Activated CD4-positive, CD25-positive, alpha-beta regulatory T cell (primary cell): ENCODE results near the gene SGCB.
"Not testable (repeated sequence)": the region's sequence is repeated elsewhere in the genome, so short reads cannot be mapped to it uniquely, and the experiment has no call there.

ENCODE experiments used
- DNase-seq, 4 experiments: peaks; one replicate each; lab custom pipeline; 2025; lab: John Stamatoyannopoulos, UW

SGCB gene

GRCh38 chr4:52038103-52038912, at the start of gene SGCB:
Gene SGCB (minus strand): TSS chr4:52038299. CDS start chr4:52038259, 40 bp downstream.
- peak; percentile 43 to 46 (median 44) for DNase-seq

- DNase-seq = not testable (repeated sequence)
Observed at GRCh38 chr4:52086425-52086824, 48.3 kb upstream of the SGCB start.

GRCh38 chr4:52081216-52081615, 43.1 kb upstream of the SGCB start:
- DNase-seq = no peak

- DNase-seq = no peak
Observed at GRCh38 chr4:52079659-52080058, 41.6 kb upstream of the SGCB start.

GRCh38 chr4:52076731-52077130, 38.6 kb upstream of the SGCB start:
- DNase-seq = no peak

GRCh38 chr4:52071791-52072546, 33.9 kb upstream of the SGCB start:
- DNase-seq = no peak

GRCh38 chr4:52069571-52069970, 31.5 kb upstream of the SGCB start:
- no peak for DNase-seq

GRCh38 chr4:52059372-52059771, 21.3 kb upstream of the SGCB start:
- DNase-seq = no peak

- no peak for DNase-seq
Observed at GRCh38 chr4:52058275-52058674, 20.2 kb upstream of the SGCB start.

GRCh38 chr4:52057196-52057595, 19.1 kb upstream of the SGCB start:
- DNase-seq = no peak

GRCh38 chr4:52054254-52054653, 16.2 kb upstream of the SGCB start:
- no peak for DNase-seq

GRCh38 chr4:52052475-52052780, 14.3 kb upstream of the SGCB start:
- no peak for DNase-seq

- DNase-seq = no peak
Observed at GRCh38 chr4:52051615-52052474, 13.7 kb upstream of the SGCB start.

GRCh38 chr4:52051213-52051614, 13.1 kb upstream of the SGCB start, which contains the start of gene SPATA18:
Gene SPATA18 (plus strand): TSS chr4:52051304. CDS start chr4:52051705, 401 bp downstream.
- no peak for DNase-seq

GRCh38 chr4:52049266-52049665, 11.2 kb upstream of the SGCB start:
- DNase-seq = no peak

- no peak for DNase-seq
Observed at GRCh38 chr4:52045028-52045427, 6.9 kb upstream of the SGCB start.

- DNase-seq = no peak
Observed at GRCh38 chr4:52037689-52038102, 403 bp downstream of the SGCB start.

GRCh38 chr4:52036886-52037530, 1.1 kb downstream of the SGCB start:
- DNase-seq = no peak

- DNase-seq = no peak
Observed at GRCh38 chr4:52035190-52035589, 2.9 kb downstream of the SGCB start.

- no peak for DNase-seq
Observed at GRCh38 chr4:52032005-52032404, 6.1 kb downstream of the SGCB start.

GRCh38 chr4:52028970-52029369, 9.1 kb downstream of the SGCB start:
- no peak for DNase-seq
